Adrenal gland (tissue), 5 donors: ENCODE measurements around the gene NGLY1.

ENCODE experiments used
- CTCF ChIP-seq, 6 experiments: fragments of 450-650 bp in 4 of 6; fragments of 200-600 bp in 2 of 6; sonication (generic) in 1 of 6; IDR thresholded peaks; 1 replicate in 5 of 6; 2 replicates in 1 of 6; pipeline versions ENCODE4 v1.5.1 to v1.8.0; 2016 to 2021; ENCODE audit warnings: antibody characterized with exemption in 6 of 6, mild to moderate bottlenecking in 2 of 6, moderate library complexity in 1 of 6
- POLR2A ChIP-seq, 2 donors: fragments of 450-650 bp; IDR thresholded peaks; one replicate each; pipeline ENCODE4 v1.6.1; 2017; ENCODE audit warnings: antibody characterized with exemption in 2 of 2, mild to moderate bottlenecking in 2 of 2, moderate library complexity in 1 of 2
- donor health status: DM: no; HTN: no; CAD: no.

- TF ChIP-seq CTCF (IDR thresholded peaks at IDR 0.05) (no peak), POLR2A (IDR thresholded peaks at IDR 0.05) (no peak)
These were observed 103.5 kb downstream of the NGLY1 start for GRCh38 chr3:25679642-25680302.
